ENCODE data around the gene SLC16A7. TPM values are rescaled to one million over a fixed set of nuclear protein-coding genes. Genes with fewer than 3 reads are reported as not detected.

The SLC16A7 gene
- total RNA-seq, 1 experiment from 2014 or later = 2.7 TPM

- H2AFZ ChIP-seq = no peak overlapping the region
- H3K9me3 ChIP-seq (ENCODE audit: insufficient read depth, low read depth) = no peaks in the 10 kb centered on the region
- CTCF ChIA-PET = no interaction called here
- BruUV-seq (replicated peaks) = no TSS peak
- no peaks in the 10 kb centered on the region for H3K36me3 ChIP-seq (ENCODE audit: low read depth)
- no peak overlapping the region for H3K4me3 ChIP-seq
- no peak overlapping the region for H3K4me2 ChIP-seq
- H3K9me2 ChIP-seq (ENCODE audit: insufficient read depth) = no peaks in the 10 kb centered on the region
- POLR2A ChIA-PET (ENCODE audit: unreplicated experiment) = no interaction called here
- H3K79me2 ChIP-seq (ENCODE audit: low read depth) = no peaks in the 10 kb centered on the region
- no peak for DNase-seq
- intact Hi-C loops (cut with micrococcal nuclease; ENCODE audit: unreplicated experiment) = no loop called here
- TF ChIP-seq EZH2 (IDR thresholded peaks at IDR 0.05; ENCODE audit: low read depth) = no peak
- TF ChIP-seq, protein P1, sequence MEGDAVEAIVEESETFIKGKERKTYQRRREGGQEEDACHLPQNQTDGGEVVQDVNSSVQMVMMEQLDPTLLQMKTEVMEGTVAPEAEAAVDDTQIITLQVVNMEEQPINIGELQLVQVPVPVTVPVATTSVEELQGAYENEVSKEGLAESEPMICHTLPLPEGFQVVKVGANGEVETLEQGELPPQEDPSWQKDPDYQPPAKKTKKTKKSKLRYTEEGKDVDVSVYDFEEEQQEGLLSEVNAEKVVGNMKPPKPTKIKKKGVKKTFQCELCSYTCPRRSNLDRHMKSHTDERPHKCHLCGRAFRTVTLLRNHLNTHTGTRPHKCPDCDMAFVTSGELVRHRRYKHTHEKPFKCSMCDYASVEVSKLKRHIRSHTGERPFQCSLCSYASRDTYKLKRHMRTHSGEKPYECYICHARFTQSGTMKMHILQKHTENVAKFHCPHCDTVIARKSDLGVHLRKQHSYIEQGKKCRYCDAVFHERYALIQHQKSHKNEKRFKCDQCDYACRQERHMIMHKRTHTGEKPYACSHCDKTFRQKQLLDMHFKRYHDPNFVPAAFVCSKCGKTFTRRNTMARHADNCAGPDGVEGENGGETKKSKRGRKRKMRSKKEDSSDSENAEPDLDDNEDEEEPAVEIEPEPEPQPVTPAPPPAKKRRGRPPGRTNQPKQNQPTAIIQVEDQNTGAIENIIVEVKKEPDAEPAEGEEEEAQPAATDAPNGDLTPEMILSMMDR (conservative IDR thresholded peaks at IDR 0.05) = no peak
- H4K20me1 ChIP-seq (ENCODE audit: insufficient read depth) = no peaks in the 10 kb centered on the region
- no peaks in the 10 kb centered on the region for H3K27me3 ChIP-seq (ENCODE audit: insufficient read depth, low read depth)
- H3K4me1 ChIP-seq (replicated peaks; ENCODE audit: insufficient read depth) = no peaks in the 10 kb centered on the region
- no peak overlapping the region for H3K27ac ChIP-seq
- H3F3A ChIP-seq (ENCODE audit: insufficient read depth, low read depth) = no peaks in the 10 kb centered on the region
Observed at GRCh38 chr12:59723520-59723919, 127.7 kb downstream of the SLC16A7 start.

- no peak for TF ChIP-seq EZH2 (IDR thresholded peaks at IDR 0.05; ENCODE audit: low read depth)
- TF ChIP-seq, protein P1 (conservative IDR thresholded peaks at IDR 0.05) = no peak
- Histone ChIP-seq H3K27me3 (ENCODE audit: insufficient read depth, low read depth) (no peaks in the 10 kb centered on the region), H3K9me2 (ENCODE audit: insufficient read depth) (no peaks in the 10 kb centered on the region), H3F3A (ENCODE audit: insufficient read depth, low read depth) (no peaks in the 10 kb centered on the region), H3K36me3 (ENCODE audit: low read depth) (no peaks in the 10 kb centered on the region), H3K4me3 (no peak overlapping the region), H3K9me3 (ENCODE audit: insufficient read depth, low read depth) (no peaks in the 10 kb centered on the region), H3K4me2 (no peak overlapping the region), H4K20me1 (ENCODE audit: insufficient read depth) (no peaks in the 10 kb centered on the region), H3K4me1 (replicated peaks; ENCODE audit: insufficient read depth) (no peaks in the 10 kb centered on the region), H3K79me2 (ENCODE audit: low read depth) (no peaks in the 10 kb centered on the region), H3K27ac (no peak overlapping the region), H2AFZ (no peak overlapping the region)
- ChIA-PET CTCF (no interaction called here), POLR2A (ENCODE audit: unreplicated experiment) (no interaction called here)
- BruUV-seq (replicated peaks) = no TSS peak
- intact Hi-C loops (cut with micrococcal nuclease; ENCODE audit: unreplicated experiment) = no loop called here
- DNase-seq = no peak
Observed at GRCh38 chr12:59724011-59724695, 128.3 kb downstream of the SLC16A7 start.

- H3K27ac ChIP-seq = no peak overlapping the region
- H3K9me2 ChIP-seq (ENCODE audit: insufficient read depth) = no peaks in the 10 kb centered on the region
- no peak overlapping the region for H3K4me2 ChIP-seq
- H3K27me3 ChIP-seq (ENCODE audit: insufficient read depth, low read depth) = no peaks in the 10 kb centered on the region
- no peaks in the 10 kb centered on the region for H3K79me2 ChIP-seq (ENCODE audit: low read depth)
- no peak overlapping the region for H3K4me3 ChIP-seq
- ChIA-PET CTCF (no interaction called here), POLR2A (ENCODE audit: unreplicated experiment) (no interaction called here)
- no peaks in the 10 kb centered on the region for H3K9me3 ChIP-seq (ENCODE audit: insufficient read depth, low read depth)
- TF ChIP-seq, protein P1 (conservative IDR thresholded peaks at IDR 0.05) = no peak
- no peak for TF ChIP-seq EZH2 (IDR thresholded peaks at IDR 0.05; ENCODE audit: low read depth)
- intact Hi-C loops (cut with micrococcal nuclease; ENCODE audit: unreplicated experiment) = no loop called here
- no peaks in the 10 kb centered on the region for H4K20me1 ChIP-seq (ENCODE audit: insufficient read depth)
- BruUV-seq (replicated peaks) = no TSS peak
- DNase-seq = no peak
- H3K36me3 ChIP-seq (ENCODE audit: low read depth) = no peaks in the 10 kb centered on the region
- H3F3A ChIP-seq (ENCODE audit: insufficient read depth, low read depth) = no peaks in the 10 kb centered on the region
- no peak overlapping the region for H2AFZ ChIP-seq
- H3K4me1 ChIP-seq (replicated peaks; ENCODE audit: insufficient read depth) = no peaks in the 10 kb centered on the region
Observed at GRCh38 chr12:59733200-59733599, 137.4 kb downstream of the SLC16A7 start.
